ENCODE measurements around the gene TGM5.

TGM5 gene

GRCh38 chr15:43190178-43190577, 76.5 kb downstream of the TGM5 start:
- TF ChIP-seq CTCF (IDR thresholded peaks at IDR 0.05; ENCODE audit: low read depth, low read length), result no peak
- DNase-seq (ENCODE audit: low read depth, low spot score), result no peak
- H3K4me3 ChIP-seq (ENCODE audit: low read depth, low read length), result no peak overlapping the region
- in situ Hi-C loops (cut with HindIII; ENCODE audit: low sequenced_read_pairs), result no loop called here

- no peak for TF ChIP-seq CTCF (IDR thresholded peaks at IDR 0.05; ENCODE audit: low read depth, low read length)
- in situ Hi-C loops (cut with HindIII; ENCODE audit: low sequenced_read_pairs), result no loop called here
- no peak overlapping the region for H3K4me3 ChIP-seq (ENCODE audit: low read depth, low read length)
- no peak for DNase-seq (ENCODE audit: low read depth, low spot score)
These were observed 77.4 kb downstream of the TGM5 start for GRCh38 chr15:43189296-43189695.

GRCh38 chr15:43187544-43188155, 79.1 kb downstream of the TGM5 start:
- H3K4me3 ChIP-seq (ENCODE audit: low read depth, low read length), result no peak overlapping the region
- in situ Hi-C loops (cut with HindIII; ENCODE audit: low sequenced_read_pairs), result no loop called here
- TF ChIP-seq CTCF (IDR thresholded peaks at IDR 0.05; ENCODE audit: low read depth, low read length), result peak; percentile 78
- DNase-seq (ENCODE audit: low read depth, low spot score), result peak; percentile 58

- DNase-seq (ENCODE audit: low read depth, low spot score), result no peak
- in situ Hi-C loops (cut with HindIII; ENCODE audit: low sequenced_read_pairs), result no loop called here
- peak overlapping the region; percentile 75 for H3K4me3 ChIP-seq (ENCODE audit: low read depth, low read length)
- TF ChIP-seq CTCF (IDR thresholded peaks at IDR 0.05; ENCODE audit: low read depth, low read length), result no peak
These were observed 80.8 kb downstream of the TGM5 start for GRCh38 chr15:43186003-43186353.

- peak within 1 kb of the TSS; percentile 75 for H3K4me3 ChIP-seq (ENCODE audit: low read depth, low read length)
- TF ChIP-seq CTCF (IDR thresholded peaks at IDR 0.05; ENCODE audit: low read depth, low read length), result peak; percentile 52
- DNase-seq (ENCODE audit: low read depth, low spot score), result peak; percentile 65
- in situ Hi-C loops (cut with HindIII; ENCODE audit: low sequenced_read_pairs), result no loop called here
These were observed 81.3 kb downstream of the TGM5 start, which contains the start of gene CCNDBP1 for GRCh38 chr15:43185157-43186002. Gene CCNDBP1, plus strand, starts transcription at chr15:43185403. Its CDS starts 96 bp downstream, at chr15:43185499.

GRCh38 chr15:43184407-43185124, 82.2 kb downstream of the TGM5 start:
- DNase-seq (ENCODE audit: low read depth, low spot score), result no peak
- in situ Hi-C loops (cut with HindIII; ENCODE audit: low sequenced_read_pairs), result no loop called here
- peak overlapping the region; percentile 75 for H3K4me3 ChIP-seq (ENCODE audit: low read depth, low read length)
- no peak for TF ChIP-seq CTCF (IDR thresholded peaks at IDR 0.05; ENCODE audit: low read depth, low read length)

Measured in astrocyte of the spinal cord (primary cell).